Endometrial microvascular endothelial cells (primary cell): ENCODE measurements around the gene ZDHHC11. TPM values are rescaled to one million over a fixed set of nuclear protein-coding genes. Genes with fewer than 3 reads are reported as not detected.
"Not testable (repeated sequence)": the region's sequence is repeated elsewhere in the genome, so short reads cannot be mapped to it uniquely, and the experiment has no call there.

Experiments
- in situ Hi-C: cut with HindIII; loops from 2 replicates; pipeline ENCODE4 v1.10.0; 2017; ENCODE audit warnings: low sequenced_read_pairs, low pct_unique_long_range_greater_than_20kb; ENCODE audit errors: inconsistent ontology term
- total RNA-seq: library from RNA; depleted of rRNA; stranded (reverse); fragments of >200 nt; gene quantifications from one replicate; pipeline ENCODE4 v1.2.3, GENCODE V29; 2015; ENCODE audit errors: inconsistent ontology term

The ZDHHC11 gene
- total RNA-seq, 1 donor from 2014 or later, result not detected

DNA sequence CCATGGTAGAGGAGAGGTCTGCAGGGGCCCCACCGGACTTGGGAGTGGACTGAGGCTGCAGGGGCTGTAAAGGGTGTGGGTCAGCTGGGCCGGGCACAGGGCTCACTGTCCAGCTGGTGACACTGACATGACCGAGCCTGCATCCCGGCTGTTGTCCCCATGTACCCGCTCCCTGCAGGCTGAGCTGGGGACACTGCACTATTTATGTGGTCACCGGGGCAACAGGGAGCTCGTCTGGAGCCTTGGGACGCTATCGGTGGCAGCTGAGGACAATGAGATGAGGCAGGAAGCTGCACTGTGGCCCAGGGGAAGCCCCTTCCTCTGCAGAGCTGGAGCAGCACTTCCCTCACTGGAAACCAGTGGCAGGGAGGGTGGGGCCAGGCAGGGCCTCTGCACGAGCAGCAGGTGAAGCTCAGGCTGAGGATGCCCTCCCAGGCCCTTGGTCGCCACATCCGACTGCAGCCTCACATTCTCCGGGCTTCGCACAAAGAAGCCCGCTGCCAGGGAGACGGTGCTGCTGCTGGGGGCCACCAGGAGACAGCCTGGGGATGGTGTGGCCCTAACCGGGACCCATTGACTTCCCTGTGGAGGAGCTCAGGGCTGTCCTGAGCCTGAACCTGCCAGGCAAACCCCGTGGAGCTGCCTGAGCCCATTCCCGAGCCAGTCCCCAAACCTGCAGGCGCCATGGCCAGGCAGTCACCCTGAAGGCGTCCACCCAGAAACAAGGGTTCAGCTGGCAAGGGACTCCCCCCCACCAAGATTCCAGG lies 92.7 kb downstream of the ZDHHC11 start:
- in situ Hi-C loops, result no loop called here

DNA sequence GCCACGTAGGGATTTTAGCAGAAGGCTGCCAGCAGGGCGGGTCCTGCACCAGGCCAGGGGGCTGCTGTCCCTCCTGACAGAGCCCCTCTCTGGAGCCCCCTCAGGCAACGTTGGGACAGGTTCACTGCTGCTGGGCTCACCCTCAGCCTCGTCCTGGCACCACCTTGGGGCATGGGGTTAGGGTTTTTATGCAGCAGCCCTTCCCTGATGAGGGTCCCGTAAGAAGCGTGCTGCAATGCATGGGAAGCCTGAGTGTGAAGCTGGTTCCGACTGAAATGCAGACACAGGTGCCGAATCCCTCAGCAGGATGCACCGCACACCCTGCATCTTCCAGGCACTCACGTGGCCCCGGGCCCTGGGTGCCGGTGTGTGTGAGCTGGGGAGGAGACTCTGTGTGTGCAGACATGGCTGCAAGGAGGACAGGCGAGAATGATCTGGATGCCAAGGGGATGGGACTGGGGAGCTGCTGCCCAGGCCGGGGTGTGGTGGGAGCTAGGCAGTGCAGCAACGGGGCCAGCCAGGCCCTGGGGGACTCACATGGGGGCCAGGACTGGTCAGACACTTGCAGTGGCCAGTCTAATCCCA lies 93.3 kb downstream of the ZDHHC11 start:
- in situ Hi-C loops, result no loop called here

DNA sequence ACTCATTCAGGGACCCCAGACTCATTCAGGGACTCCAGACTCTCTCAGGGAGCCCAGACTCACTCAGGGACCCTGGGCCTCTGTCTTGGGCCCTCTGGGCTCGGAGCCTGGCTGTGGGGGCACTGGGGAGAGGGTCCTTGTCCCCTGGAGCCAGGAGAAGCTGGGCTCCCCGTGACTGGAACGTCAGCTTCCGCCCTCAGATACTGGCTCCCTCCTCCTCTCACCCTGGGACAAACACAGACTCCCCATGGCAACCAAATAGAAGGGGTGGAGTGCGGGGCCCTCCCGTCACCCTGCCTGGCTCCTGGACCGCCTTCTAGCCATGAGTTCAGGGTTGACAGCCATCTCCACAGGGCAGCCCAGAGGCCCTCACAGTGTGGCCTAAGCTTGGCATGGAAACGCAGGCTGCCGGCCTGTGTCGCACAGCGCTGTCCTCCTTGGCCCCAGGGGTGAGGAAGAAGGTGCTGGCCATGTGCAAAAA lies 93.9 kb downstream of the ZDHHC11 start:
- in situ Hi-C loops, result no loop called here

DNA sequence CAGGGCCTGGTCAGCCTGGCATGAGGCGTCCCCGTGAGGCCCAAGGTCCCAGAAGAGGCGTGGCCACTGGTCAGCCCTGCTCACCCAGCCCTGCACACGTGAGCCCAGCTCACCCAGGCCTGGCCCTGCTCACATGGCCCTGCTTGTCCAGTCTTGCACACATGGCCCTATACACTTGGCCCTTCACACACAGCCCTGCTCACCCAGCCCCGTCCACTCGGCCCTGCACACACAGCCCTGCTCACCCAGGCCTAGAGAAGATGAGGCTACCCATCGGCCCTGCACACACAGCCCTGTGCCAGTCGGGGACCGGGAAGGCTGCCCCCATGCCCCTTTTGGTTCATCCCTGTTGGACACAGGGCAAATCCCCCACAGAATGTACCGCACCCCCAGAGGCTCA lies 94.6 kb downstream of the ZDHHC11 start:
- in situ Hi-C loops, result no loop called here

DNA sequence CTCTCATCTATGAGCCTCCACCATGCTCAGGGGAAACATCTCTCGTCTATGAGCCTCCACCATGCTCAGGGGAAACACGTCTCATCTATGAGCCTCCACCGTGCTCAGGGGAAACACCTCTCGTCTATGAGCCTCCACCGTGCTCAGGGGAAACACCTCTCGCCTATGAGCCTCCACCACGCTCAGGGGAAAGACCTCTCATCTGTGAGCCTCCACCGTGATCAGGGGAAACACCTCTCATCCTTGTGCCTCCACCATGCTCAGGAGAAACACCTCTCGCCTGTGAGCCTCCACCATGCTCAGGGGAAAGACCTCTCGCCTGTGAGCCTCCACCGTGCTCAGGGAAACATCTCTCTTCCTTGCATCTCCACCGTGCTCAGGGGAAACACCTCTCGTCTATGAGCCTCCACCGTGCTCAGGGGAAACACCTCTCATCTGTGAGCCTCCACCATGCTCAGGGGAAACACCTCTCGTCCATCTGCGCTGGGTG lies 96.6 kb downstream of the ZDHHC11 start:
- in situ Hi-C loops, result not testable (repeated sequence)

DNA sequence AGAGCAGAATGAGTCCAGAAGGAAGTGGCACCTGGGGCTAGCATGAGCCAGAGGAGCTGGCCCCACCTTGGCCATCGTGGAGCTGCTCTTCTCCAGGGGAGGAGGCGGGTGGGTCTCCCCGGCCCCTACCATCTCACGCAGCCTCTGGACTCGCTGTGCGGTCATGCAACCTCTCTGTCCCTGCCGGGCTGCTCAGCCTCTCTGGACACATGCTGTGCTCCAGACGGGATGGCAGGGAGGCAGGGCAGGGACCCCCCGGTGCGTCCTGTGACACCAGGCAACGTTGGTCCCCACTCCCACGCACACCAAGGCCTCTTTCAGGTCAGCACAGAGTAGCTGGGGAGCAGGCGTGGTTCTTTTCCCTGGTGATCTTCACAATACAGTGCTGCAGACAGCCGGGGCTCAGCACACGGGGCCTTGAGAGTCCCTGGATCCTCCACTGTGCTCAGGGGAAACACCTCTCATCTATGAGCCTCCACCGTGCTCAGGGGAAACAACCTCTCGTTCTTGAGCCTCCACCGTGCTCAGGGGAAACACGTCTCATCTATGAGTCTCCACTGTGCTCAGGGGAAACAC lies 97.1 kb downstream of the ZDHHC11 start:
- in situ Hi-C loops, result not testable (repeated sequence)

DNA sequence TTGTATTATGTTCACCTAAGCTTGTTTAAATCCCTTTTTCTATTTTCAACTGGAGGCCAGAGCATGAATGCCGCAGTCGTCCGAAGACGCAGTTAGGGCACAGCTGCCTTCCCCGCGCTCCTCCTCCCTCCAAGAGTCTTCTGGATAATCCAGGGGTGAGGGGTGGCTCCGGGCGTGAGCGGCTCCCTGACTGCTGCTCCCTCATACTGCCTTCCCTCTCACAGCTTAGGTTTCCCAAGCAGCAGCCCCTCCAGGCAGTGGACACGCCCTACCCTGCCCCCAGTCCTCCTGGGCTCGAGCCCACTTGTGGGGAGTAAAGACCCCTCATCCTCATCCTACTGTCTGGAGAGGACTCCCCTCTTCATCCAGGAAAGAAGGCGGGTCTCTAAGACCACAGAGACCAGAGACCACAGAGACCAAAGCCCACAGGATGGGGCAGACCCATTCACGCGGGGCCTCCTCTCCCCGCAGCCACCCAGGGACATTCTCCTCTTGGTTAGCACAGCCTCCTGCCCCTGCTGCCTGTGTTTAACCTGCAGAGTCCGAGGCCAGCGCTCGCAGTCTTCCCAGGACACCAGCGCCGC lies 98.2 kb downstream of the ZDHHC11 start:
- in situ Hi-C loops, result not testable (repeated sequence)

DNA sequence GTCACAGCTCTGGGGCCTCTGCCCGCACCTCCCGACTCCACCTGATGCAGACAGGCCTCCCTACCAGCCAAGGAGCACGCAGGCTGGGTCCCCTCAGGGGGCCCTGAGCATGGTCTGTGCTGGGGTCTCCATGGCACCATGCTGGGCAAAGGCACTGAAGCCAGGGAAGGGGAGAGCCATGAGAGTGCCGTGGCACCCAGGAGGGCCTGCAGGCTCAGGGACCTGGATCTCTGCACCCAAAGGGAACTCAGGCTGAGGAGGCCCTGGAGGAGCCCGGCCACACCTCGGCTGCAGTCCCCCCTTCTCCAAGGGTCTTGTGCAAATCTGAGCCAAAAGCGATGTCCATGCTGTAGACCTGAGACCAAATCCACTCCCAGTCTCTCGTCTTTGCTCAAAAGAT lies 98.8 kb downstream of the ZDHHC11 start:
- in situ Hi-C loops, result not testable (repeated sequence)

DNA sequence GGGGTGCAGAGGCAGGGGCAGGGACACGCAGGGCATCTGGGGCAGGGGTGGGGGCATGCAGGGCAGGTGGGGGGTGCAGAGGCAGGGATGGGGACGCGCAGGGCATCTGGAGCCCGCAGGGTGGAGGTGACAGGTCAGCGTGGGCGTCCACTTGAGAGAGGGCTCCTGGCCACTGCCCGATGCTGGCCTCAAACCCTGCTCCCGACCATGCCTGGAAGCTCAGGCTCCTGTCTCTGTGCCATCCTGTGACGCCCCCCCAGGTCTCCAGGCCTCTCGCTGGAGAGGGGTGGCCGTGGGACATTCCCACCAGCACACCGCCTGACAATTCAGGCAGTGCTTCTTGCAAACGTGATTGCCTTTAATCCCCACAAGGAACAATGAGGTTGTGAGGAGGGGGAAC lies 99.3 kb downstream of the ZDHHC11 start:
- in situ Hi-C loops, result no loop called here

DNA sequence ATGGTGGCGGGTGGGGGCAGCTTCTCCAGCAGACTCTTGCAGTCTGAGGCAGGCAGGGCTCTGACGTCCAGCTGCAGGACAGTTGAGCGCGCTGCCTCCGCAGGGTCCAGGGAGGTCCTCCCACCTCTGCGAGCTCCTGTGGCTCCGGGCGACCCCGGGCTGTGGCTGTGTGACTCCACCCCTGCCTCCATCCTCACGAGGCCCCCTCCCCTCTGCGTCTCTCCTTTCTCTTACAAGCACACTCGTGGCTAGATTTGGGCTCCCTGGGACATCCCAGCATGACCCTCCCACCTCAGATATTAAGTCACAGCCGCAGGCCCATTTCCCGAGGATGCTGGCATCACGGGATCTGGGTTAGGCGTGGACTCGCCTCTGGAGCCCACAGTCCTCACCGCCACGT lies 100.6 kb downstream of the ZDHHC11 start:
- in situ Hi-C loops, result not testable (repeated sequence)

DNA sequence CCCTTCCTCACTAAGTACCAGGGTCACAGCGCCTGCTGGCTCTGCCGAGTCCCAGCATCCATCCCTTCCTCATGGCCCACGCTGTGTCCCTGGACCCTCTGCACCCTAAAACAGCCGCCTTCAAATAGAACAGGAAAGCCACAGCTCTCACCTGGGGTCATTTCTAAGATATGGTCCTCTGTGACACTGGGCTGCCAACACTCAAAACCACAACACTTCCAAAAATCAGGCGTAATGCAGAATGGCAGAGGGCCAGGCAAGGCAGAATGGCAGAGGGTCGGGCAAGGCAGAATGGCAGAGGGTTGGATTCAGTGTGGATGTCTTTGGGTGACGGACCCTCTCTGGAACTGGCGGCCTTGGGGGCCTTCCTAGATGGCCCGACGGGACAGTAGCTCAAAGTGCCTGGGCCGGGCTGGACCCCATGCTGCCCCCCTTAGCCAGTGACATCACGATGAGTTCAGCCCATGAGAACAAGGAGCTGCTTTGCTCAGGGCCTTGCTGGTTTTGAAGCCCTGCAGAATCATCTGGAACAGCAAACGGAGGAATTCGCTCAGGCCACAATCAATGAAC lies 101.6 kb downstream of the ZDHHC11 start:
- in situ Hi-C loops, result no loop called here

DNA sequence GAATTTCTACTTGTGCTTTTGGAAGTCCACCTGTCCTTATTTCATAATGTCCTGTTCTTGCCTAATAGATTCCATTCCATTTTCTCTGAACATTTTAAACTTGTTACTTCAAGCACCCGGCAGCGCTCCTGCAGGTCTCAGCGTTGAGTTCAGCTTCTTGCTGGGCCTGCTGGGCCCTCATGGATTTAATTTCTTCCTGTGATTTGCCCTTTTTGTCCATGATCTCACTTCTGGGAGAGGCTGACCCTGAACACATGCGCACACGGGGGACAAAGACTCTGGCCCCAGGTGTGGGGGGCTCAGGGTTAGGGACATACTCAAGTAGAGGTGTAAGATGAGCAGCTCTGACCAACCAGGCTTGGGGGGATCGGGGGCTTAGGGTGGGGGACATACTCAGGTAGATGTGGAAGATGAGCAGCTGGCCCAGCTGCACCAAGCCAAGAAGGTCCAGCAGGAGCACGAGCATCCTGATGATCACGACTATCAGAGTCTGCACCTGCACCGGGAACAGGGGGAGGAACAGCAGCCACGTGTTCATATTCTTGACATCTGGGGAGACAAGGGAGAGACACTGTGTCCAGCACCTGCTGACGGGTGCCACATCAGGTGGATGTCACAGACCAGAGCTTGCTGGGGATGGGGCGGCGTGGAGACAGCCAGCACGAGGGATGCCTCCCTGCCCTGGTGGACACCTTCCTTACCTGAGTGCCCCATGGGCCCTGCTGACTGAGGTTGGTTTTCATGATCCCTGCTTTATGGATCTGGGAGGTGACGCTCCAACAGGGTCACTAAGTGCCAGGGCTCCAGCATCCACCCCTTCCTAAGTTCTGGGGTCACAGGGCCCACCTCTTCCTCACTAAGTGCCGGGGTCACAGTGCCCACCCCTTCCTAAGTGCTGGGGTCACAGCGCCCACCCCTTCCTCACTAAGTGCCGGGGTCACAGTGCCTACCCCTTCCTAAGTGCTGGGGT lies 102.5 kb downstream of the ZDHHC11 start:
- in situ Hi-C loops, result not testable (repeated sequence)

DNA sequence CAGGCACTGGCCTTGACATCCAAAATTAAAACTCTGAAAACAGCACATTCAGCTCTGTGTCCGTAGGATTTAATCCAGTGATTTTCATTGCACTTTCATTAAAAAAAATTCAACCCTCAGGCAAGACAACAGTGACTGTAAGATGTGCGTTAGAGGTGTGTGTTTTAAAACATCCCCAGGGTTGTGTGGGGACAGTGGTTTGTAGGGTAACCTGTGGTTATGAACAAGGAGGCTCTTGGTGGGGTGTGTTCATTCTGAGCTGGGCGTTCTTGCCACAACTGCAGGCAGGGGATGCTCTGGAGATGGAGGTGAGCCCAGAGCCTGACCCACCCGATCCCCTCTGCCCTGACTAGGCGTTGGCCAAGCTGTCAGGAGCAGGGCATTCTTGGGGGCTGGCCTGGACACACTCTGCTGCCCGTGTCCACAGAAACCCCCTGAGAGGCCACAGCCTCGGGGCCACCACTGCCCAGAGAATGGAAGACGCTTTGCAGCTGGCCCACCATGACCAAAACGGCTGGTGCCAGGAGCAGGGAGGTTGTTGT lies 103.4 kb downstream of the ZDHHC11 start:
- in situ Hi-C loops, result not testable (repeated sequence)

DNA sequence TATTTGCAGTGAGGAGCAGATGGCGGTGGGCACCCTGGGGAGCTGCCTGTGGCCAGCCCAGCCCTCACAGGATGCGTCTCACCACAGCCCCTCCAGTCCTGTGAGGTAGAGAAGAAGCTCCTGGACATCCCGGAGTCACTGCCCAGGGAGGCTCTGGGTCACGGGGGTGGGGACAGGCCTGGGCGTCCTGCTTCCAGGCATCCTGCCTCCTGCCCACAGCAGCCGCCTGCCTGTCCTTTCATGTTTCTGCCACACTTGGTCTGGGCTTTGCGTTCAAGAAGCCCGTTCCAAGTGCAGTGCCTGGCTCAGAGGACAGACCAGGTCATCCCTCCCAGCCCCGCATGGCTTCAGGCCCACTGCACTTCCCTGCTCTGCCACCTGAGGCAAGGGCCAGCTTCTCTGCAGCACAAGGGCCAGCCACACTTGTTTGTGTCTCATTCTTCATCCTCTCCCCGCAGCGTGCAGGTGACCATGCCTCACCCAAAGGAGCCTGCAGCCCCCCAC lies 104.5 kb downstream of the ZDHHC11 start:
- in situ Hi-C loops, result no loop called here
